Calu3 (cell line): Measurements from ENCODE around the gene DLEC1. TPM values are rescaled to one million over a fixed set of nuclear protein-coding genes. Genes with fewer than 3 reads are reported as not detected.

Experiments used
- BruUV-seq: library from RNA; stranded (reverse); fragments of 400-500 nt; replicated peaks from 2 replicates; lab custom pipeline; 2021; lab: Mats Ljungman, UMichigan
- CTCF ChIA-PET: fragments of 300-600 bp; sonication (Branson Sonifier 250); formaldehyde crosslinking; loops from one replicate; lab custom pipeline; 2022; ENCODE audit warnings: antibody characterized with exemption; lab: Charles Lee
- DNase-seq: peaks from one replicate; pipeline ENCODE4 v3.0.0; 2022
- H3K27ac Mint-ChIP-seq: one replicate; pipeline ENCODE4 v1.8.0; 2022; ENCODE audit warnings: mixed read lengths; ENCODE audit not compliant: unreplicated experiment
- H3K27me3 Mint-ChIP-seq: one replicate; pipeline ENCODE4 v1.8.0; 2022; ENCODE audit warnings: mixed read lengths; ENCODE audit not compliant: unreplicated experiment
- H3K36me3 Mint-ChIP-seq: one replicate; pipeline ENCODE4 v1.8.0; 2022; ENCODE audit warnings: mild to moderate bottlenecking, moderate library complexity, mixed read lengths; ENCODE audit not compliant: insufficient read depth, unreplicated experiment
- H3K4me1 Mint-ChIP-seq: one replicate; pipeline ENCODE4 v1.8.0; 2022; ENCODE audit warnings: mild to moderate bottlenecking, low read depth, mixed read lengths; ENCODE audit not compliant: unreplicated experiment
- H3K4me3 Mint-ChIP-seq: one replicate; pipeline ENCODE4 v1.8.0; 2022; ENCODE audit warnings: mild to moderate bottlenecking, low read depth, moderate library complexity, mixed read lengths; ENCODE audit not compliant: unreplicated experiment
- H3K9me3 Mint-ChIP-seq: one replicate; pipeline ENCODE4 v1.8.0; 2022; ENCODE audit warnings: low read depth, mixed read lengths; ENCODE audit not compliant: unreplicated experiment
- CTCF ChIP-seq: fragments of 200-600 bp; IDR thresholded peaks from one replicate; pipeline ENCODE4 v1.8.0; 2022; ENCODE audit warnings: antibody characterized with exemption; ENCODE audit not compliant: unreplicated experiment
- intact Hi-C: fragments of 100-400 bp; cut with micrococcal nuclease; formaldehyde crosslinking; loops from one replicate; pipeline ENCODE4 v1.10.0; 2022; ENCODE audit not compliant: unreplicated experiment
- total RNA-seq: library from RNA; stranded (reverse); gene quantifications from 2 replicates; pipeline ENCODE4 v1.2.3, GENCODE V29; 2022

The DLEC1 gene
- total RNA-seq, 1 experiment from 2014 or later, result 0.28 TPM

GRCh38 chr3:38139191-38139590 is 100.2 kb downstream of the DLEC1 start:
- no peak for TF ChIP-seq CTCF
- Mint-ChIP-seq H3K27me3 (no peaks in the 10 kb centered on the region), H3K4me1 (peaks cover 55% of the 10 kb centered on the region), H3K27ac (peak overlapping the region; percentile 92), H3K4me3 (peak overlapping the region; percentile 85), H3K9me3 (no peaks in the 10 kb centered on the region), H3K36me3 (peaks cover 44% of the 10 kb centered on the region)
- CTCF ChIA-PET, result interaction anchor here (0.7 to 4.2 kb wide), 3 partner anchors 26 to 207 kb away, joined by 4 to 24 read pairs (median 10); partner anchors contain the start of genes OXSR1 and XYLB
- BruUV-seq, result no TSS peak
- no peak for DNase-seq
- intact Hi-C loops, result no loop called here

GRCh38 chr3:38139652-38140051 is 100.6 kb downstream of the DLEC1 start:
- intact Hi-C loops, result no loop called here
- Mint-ChIP-seq H3K36me3 (peaks cover 44% of the 10 kb centered on the region), H3K27ac (no peak overlapping the region), H3K9me3 (no peaks in the 10 kb centered on the region), H3K4me1 (peaks cover 50% of the 10 kb centered on the region), H3K27me3 (no peaks in the 10 kb centered on the region), H3K4me3 (peak overlapping the region; percentile 85)
- no peak for DNase-seq
- no peak for TF ChIP-seq CTCF
- CTCF ChIA-PET, result interaction anchor here (4.2 kb wide), 1 partner anchor 25 kb away, joined by 24 read pairs; the partner anchor contains the start of gene OXSR1
- TSS peak; percentile 16 for BruUV-seq

GRCh38 chr3:38140326-38141172 is 101.5 kb downstream of the DLEC1 start:
- H3K36me3 Mint-ChIP-seq, result peaks cover 38% of the 10 kb centered on the region
- peaks cover 41% of the 10 kb centered on the region for H3K4me1 Mint-ChIP-seq
- CTCF ChIA-PET, result no interaction called here
- no TSS peak for BruUV-seq
- intact Hi-C loops, result no loop called here
- H3K27me3 Mint-ChIP-seq, result no peaks in the 10 kb centered on the region
- H3K9me3 Mint-ChIP-seq, result no peaks in the 10 kb centered on the region
- H3K4me3 Mint-ChIP-seq, result no peak overlapping the region
- DNase-seq, result no peak
- TF ChIP-seq CTCF, result no peak
- no peak overlapping the region for H3K27ac Mint-ChIP-seq

GRCh38 chr3:38141173-38141951 is 102.4 kb downstream of the DLEC1 start:
- Mint-ChIP-seq H3K36me3 (peaks cover 30% of the 10 kb centered on the region), H3K4me3 (no peak overlapping the region), H3K9me3 (no peaks in the 10 kb centered on the region), H3K27me3 (no peaks in the 10 kb centered on the region), H3K4me1 (peaks cover 33% of the 10 kb centered on the region), H3K27ac (no peak overlapping the region)
- no peak for DNase-seq
- no peak for TF ChIP-seq CTCF
- CTCF ChIA-PET, result no interaction called here
- BruUV-seq, result no TSS peak
- intact Hi-C loops, result no loop called here
